Heart right ventricle (tissue), 16 donors: Measurements from ENCODE around the gene IFNL1. TPM values are rescaled to one million over a fixed set of nuclear protein-coding genes. Genes with fewer than 3 reads are reported as not detected.
A peak's percentile ranks its signal among the peaks of the same experiment; 100 is the strongest.
"Not testable (repeated sequence)": the region's sequence is repeated elsewhere in the genome, so short reads cannot be mapped to it uniquely, and the experiment has no call there.

ENCODE experiments used
- ATAC-seq, 8 donors: fragments of 200-7000 bp; cut with Tn5 transposase; one replicate each; pipeline ENCODE4 v1.9.1; 2020; ENCODE audit warnings: mild to moderate bottlenecking in 8 of 8, moderate library complexity in 8 of 8, moderate number of reproducible peaks in 1 of 8
- DNase-seq, 2 donors: peaks; one replicate each; pipeline ENCODE4 v3.0.0-alpha.2; 2020
- H3K27ac ChIP-seq, 10 donors: fragments of 200-600 bp; sonication (generic) in 2 of 10; one replicate each; pipeline versions ENCODE4 v1.5.0 to v1.8.0; 2020 to 2022; ENCODE audit warnings: mild to moderate bottlenecking in 3 of 10
- H3K27me3 ChIP-seq, 7 donors: fragments of 200-600 bp; one replicate each; pipeline ENCODE4 v1.8.0; 2021 to 2022; ENCODE audit warnings: mild to moderate bottlenecking in 2 of 7
- H3K36me3 ChIP-seq, 9 donors: fragments of 200-600 bp; sonication (generic) in 1 of 9; one replicate each; pipeline versions ENCODE4 v1.5.0 to v1.8.0; 2020 to 2022; ENCODE audit warnings: mild to moderate bottlenecking in 2 of 9
- H3K4me1 ChIP-seq, 9 donors: fragments of 200-600 bp; sonication (generic) in 1 of 9; one replicate each; pipeline versions ENCODE4 v1.5.0 to v1.8.0; 2020 to 2022; ENCODE audit warnings: mild to moderate bottlenecking in 4 of 9
- H3K4me3 ChIP-seq, 10 donors: fragments of 200-600 bp; sonication (generic) in 2 of 10; one replicate each; pipeline versions ENCODE4 v1.5.0 to v1.8.0; 2020 to 2022; ENCODE audit warnings: mild to moderate bottlenecking in 7 of 10, moderate library complexity in 2 of 10
- H3K9me3 ChIP-seq, 11 donors: fragments of 200-600 bp in 10 of 11; sonication (generic) in 2 of 11; one replicate each; pipeline versions ENCODE4 v1.5.0 to v1.8.0; 2013 to 2022; ENCODE audit warnings: mild to moderate bottlenecking in 2 of 11, control low read depth in 1 of 11, moderate library complexity in 1 of 11
- WGBS, 2 donors: extraction: QIAGEN DNeasy Blood & Tissue Kit; methylation state at CpG; one replicate each; pipeline ENCODE4 v1.1.7; 2013; ENCODE audit warnings: inconsistent platforms in 1 of 2; 5-methylcytosine and 5-hydroxymethylcytosine counted together
- intact Hi-C, 10 donors: fragments of 100-400 bp; cut with DNase I; formaldehyde crosslinking; loops; one replicate each; pipeline versions ENCODE4 v1.11.1 to v1.14.2; 2022
- polyA plus RNA-seq, 2 donors: library from polyadenylated mRNA; stranded (reverse); fragments of 200-250 nt; gene quantifications; one replicate each; pipeline ENCODE4 v1.2.3, GENCODE V29; 2013
- total RNA-seq, 10 donors: library from RNA; stranded (reverse); fragmentation: NEBNext Ultra II Directional in 3 of 10; extraction: Animal tissue kit (Norgen Biotek cat#: 25700) in 3 of 10; gene quantifications; one replicate each; pipeline versions ENCODE4 v1.2.1 to v1.2.4, GENCODE V29; 2021 to 2023
- TF ChIP-seq, protein P1 (sequence below), 9 donors: fragments of 200-600 bp; sonication (generic) in 2 of 9; IDR thresholded peaks; one replicate each; pipeline versions ENCODE4 v1.5.0 to v1.8.0; 2021 to 2022; ENCODE audit warnings: antibody characterized with exemption in 9 of 9, mild to moderate bottlenecking in 5 of 9, moderate library complexity in 1 of 9
- donor health status: Arrhythmogenic right ventricular cardiomyopathy.
- donor health status: ischemic (EF 13 %, LVEDD 7.1; RV severe dilation, severe dysfunction).
- donor health status: healthy with polysubstance abuse.
- donor health status: DM: no; HTN: yes; CAD: no.
- donor health status: DM: no; HTN: no; CAD: no.
- donor health status: ischemic (EF 25% LVEDD 6.9; RV normal size, moderate dysfunction).
- donor health status: ischemic (EF 25% LVEDD 5.7; RV mildly dilated, moderate dysfunction).
- donor health status: healthy.
- donor health status: DM: yes; HTN: yes; CAD: no.
- donor health status: Ischemic cardiomyopathy.
- donor health status: ischemic (EF 35%, LVEDD 5.7; RV mildly dilated, moderate dysfunction).
- donor health status: nonischemic (EF 11% LVEDD 7.7; RV severe dilation, severe dysfunction).
- donor health status: DM: yes; HTN: yes; CAD: no.
- donor health status: PGD.
- donor health status: ischemic (EF 29% LVEDD 5.4; RV normal size, mild dysfunction).
- donor health status: nonischemic (EF 23%, LVEDD 6.1; RV moderate dilation, normal function).

Gene IFNL1
- total and polyA plus RNA-seq, 12 donors: not detected

DNA sequence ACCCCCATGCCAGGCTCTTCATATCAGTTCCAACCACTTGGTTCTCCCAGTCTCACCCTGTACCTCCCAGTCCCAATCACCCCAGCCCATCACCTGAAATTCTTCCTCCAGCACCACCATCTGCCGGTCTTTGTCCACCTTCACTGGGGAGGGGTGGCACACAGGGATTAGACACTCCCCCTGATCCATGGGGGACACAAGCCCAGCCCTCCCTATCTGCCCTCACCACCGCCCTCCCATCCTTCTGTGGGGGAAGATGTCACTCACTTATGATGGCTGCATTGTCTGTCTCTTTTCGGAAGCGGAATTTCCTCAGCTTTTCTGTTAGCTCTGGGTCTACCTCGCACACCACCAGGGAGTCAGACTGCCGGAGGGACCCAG is 39.0 kb downstream of the IFNL1 start:
- TF ChIP-seq, protein P1, sequence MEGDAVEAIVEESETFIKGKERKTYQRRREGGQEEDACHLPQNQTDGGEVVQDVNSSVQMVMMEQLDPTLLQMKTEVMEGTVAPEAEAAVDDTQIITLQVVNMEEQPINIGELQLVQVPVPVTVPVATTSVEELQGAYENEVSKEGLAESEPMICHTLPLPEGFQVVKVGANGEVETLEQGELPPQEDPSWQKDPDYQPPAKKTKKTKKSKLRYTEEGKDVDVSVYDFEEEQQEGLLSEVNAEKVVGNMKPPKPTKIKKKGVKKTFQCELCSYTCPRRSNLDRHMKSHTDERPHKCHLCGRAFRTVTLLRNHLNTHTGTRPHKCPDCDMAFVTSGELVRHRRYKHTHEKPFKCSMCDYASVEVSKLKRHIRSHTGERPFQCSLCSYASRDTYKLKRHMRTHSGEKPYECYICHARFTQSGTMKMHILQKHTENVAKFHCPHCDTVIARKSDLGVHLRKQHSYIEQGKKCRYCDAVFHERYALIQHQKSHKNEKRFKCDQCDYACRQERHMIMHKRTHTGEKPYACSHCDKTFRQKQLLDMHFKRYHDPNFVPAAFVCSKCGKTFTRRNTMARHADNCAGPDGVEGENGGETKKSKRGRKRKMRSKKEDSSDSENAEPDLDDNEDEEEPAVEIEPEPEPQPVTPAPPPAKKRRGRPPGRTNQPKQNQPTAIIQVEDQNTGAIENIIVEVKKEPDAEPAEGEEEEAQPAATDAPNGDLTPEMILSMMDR (IDR thresholded peaks at IDR 0.05): no peak
- Histone ChIP-seq H3K4me1 (peaks cover 0 to 48% (median under 1%) of the 10 kb centered on the region in 9 donors), H3K9me3 (no peaks in the 10 kb centered on the region), H3K36me3 (peaks cover 0 to 20% (median 0%) of the 10 kb centered on the region in 9 donors), H3K27ac (peak overlapping the region in 9 of 10 donors; percentile 42 to 99 (median 68)), H3K4me3 (peak overlapping the region in 9 of 10 donors; percentile 22 to 73 (median 50)), H3K27me3 (no peaks in the 10 kb centered on the region)
- intact Hi-C loops: loop anchor here in 1 of 10 donors (10.0 kb wide), 1 partner anchor 360 kb away; the partner anchor contains the start of gene FBXO17
- DNase-seq (no peak), ATAC-seq (peak in 5 of 8 donors; percentile 8 to 47 (median 29))
- 38 to 46% methylated on average over 6 of the region's 6 CpGs for WGBS, 2 donors

DNA sequence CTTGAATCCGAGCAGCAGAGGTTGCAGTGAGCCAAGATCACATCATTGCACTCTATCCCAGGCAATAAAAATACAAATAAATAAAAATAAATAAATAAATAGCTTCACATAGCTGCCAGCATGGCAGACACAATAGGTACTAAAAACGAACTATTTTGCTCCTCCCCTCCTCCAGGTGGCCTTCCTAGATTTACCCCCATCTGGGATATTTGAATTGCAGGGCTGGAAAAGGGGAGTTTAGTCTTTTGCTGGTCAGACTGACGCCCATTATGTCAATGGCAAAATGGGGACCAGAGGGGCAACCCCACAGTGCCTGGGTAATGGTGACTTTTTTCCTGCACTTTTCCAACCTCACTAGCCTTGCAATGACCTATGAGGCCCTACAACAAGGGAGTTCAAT is 40.3 kb downstream of the IFNL1 start:
- Histone ChIP-seq H3K4me1 (peaks cover 0 to 58% (median 12%) of the 10 kb centered on the region in 9 donors), H3K4me3 (peak overlapping the region in 2 of 10 donors; percentile 54 to 73)

DNA sequence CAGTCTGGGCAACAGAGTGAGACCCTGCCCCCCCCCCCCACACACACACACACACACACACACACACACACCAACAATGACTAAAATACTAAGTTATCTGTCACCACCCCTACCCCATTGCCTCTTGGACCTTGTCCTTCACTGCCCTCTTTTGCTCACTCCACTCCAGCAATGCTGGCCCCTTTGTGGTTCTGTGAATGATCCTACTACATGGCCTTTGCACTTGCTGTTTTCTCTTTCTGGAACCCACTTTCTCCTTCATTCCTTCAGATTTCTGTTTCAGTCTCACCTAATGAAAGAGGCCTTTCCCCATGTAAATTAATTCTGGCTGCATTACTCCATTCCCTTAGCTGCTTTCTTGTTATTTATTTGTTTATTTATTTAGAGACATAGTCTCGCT is 43.5 kb downstream of the IFNL1 start:
- H3K36me3 ChIP-seq: peaks cover 0 to 1% (median 0%) of the 10 kb centered on the region in 9 donors
- no peaks in the 10 kb centered on the region for H3K27me3 ChIP-seq
- DNase-seq (no peak), ATAC-seq (no peak)
- TF ChIP-seq, protein P1 (IDR thresholded peaks at IDR 0.05): no peak
- intact Hi-C loops: loop anchor here in 5 of 10 donors (5.0 to 10.0 kb wide), 6 partner anchors 48 to 365 kb away; partner anchors contain the start of genes PLEKHG2 (in 3 of the 5), PAK4 (in 2 of the 5), FBXO17 (in 1 of the 5) and MED29 (in 1 of the 5)
- 96 to 100% methylated on average over 1 of the region's 1 CpG for WGBS, 2 donors
- H3K27ac ChIP-seq: peak overlapping the region in 1 of 10 donors; percentile 97
- H3K9me3 ChIP-seq: no peaks in the 10 kb centered on the region
- H3K4me1 ChIP-seq: peaks cover 0 to 58% (median 29%) of the 10 kb centered on the region in 9 donors
- no peak overlapping the region for H3K4me3 ChIP-seq

More for the DNA sequence above, 40.3 kb downstream of the IFNL1 start:
- Histone ChIP-seq H3K36me3 (peaks cover 0 to 9% (median 0%) of the 10 kb centered on the region in 9 donors), H3K9me3 (no peaks in the 10 kb centered on the region), H3K27ac (peak overlapping the region in 6 of 10 donors; percentile 42 to 99 (median 66)), H3K27me3 (no peaks in the 10 kb centered on the region)
- intact Hi-C loops: loop anchor here in 1 of 10 donors (10.0 kb wide), 1 partner anchor 362 kb away; the partner anchor contains the start of gene FBXO17
- TF ChIP-seq, protein P1 (IDR thresholded peaks at IDR 0.05): no peak
- no peak for DNase-seq
- no peak for ATAC-seq
- WGBS, 2 donors: 65 to 77% methylated on average over 3 of the region's 3 CpGs

DNA sequence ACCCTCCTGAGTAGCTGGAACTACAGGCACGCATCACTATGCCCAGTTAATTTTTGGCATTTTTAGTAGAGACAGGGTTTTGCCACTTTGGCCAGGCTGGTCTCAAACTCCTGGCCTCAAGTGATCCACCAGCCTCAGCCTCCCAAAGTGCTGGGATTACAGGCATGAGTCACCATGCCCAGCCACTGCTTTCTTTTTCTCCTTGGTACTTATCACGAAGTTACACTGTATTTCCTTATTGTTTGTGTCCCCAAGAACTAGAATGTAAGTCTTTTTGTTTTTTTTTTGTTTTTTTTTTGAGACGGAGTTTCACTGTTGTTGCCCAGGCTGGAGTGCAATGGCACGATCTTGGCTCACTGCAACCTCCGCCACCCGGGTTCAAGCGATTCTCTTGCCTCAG is 43.9 kb downstream of the IFNL1 start:
- Histone ChIP-seq H3K4me1 (peaks cover 0 to 60% (median 33%) of the 10 kb centered on the region in 9 donors), H3K4me3 (peak overlapping the region in 2 of 10 donors; percentile 85 to 88), H3K27ac (peak overlapping the region in 2 of 10 donors; percentile 93 to 97)
- intact Hi-C loops: loop anchor here in 5 of 10 donors (5.0 kb wide), 5 partner anchors 47 to 213 kb away; partner anchors contain the start of genes PLEKHG2 (in 3 of the 5), PAK4 (in 2 of the 5), MED29 (in 1 of the 5) and PAF1 (in 1 of the 5)
- ATAC-seq, H3K27me3 ChIP-seq, DNase-seq, H3K9me3 ChIP-seq, H3K36me3 ChIP-seq: not testable (repeated sequence)
- 90% methylated on average over 7 of the region's 7 CpGs for WGBS, 2 donors
